ENCODE results near the gene ANKS1B.

The ANKS1B gene

GRCh38 chr12:99935608-99936007 is 49.1 kb downstream of the ANKS1B start (continued):
- TF ChIP-seq ZNF639 (tag by site-specific recombination; IDR thresholded peaks at IDR 0.05) (no peak), KLF9 (tag by site-specific recombination; IDR thresholded peaks at IDR 0.05; ENCODE audit: low read depth) (no peak), ZNF23 (tag by site-specific recombination; IDR thresholded peaks at IDR 0.05; ENCODE audit: borderline replicate concordance) (no peak), GLI2 (tag by site-specific recombination; IDR thresholded peaks at IDR 0.05; ENCODE audit: borderline replicate concordance, low read depth) (no peak), ZNF354C (tag by site-specific recombination; IDR thresholded peaks at IDR 0.05; ENCODE audit: borderline replicate concordance, low read depth) (no peak), ZBTB8A (tag by site-specific recombination; IDR thresholded peaks at IDR 0.05) (no peak), ZNF202 (tag by site-specific recombination; IDR thresholded peaks at IDR 0.05; ENCODE audit: borderline replicate concordance) (no peak), RBAK (tag by site-specific recombination; IDR thresholded peaks at IDR 0.05) (no peak), ZNF654 (tag by site-specific recombination; IDR thresholded peaks at IDR 0.05; ENCODE audit: low read depth) (no peak), ZNF585B (tag by site-specific recombination; IDR thresholded peaks at IDR 0.05) (no peak), ZNF26 (tag by site-specific recombination; IDR thresholded peaks at IDR 0.05) (no peak)

GRCh38 chr12:99926511-99927169 is 58.1 kb downstream of the ANKS1B start:
- ChIA-PET POLR2A (no interaction called here), CTCF (no interaction called here)
- TF ChIP-seq ZNF529 (tag by site-specific recombination; IDR thresholded peaks at IDR 0.05; ENCODE audit: insufficient replicate concordance) (no peak), HOXC10 (CRISPR knock-in tag; IDR thresholded peaks at IDR 0.05) (no peak), ZNF433 (tag by site-specific recombination; IDR thresholded peaks at IDR 0.05; ENCODE audit: low read depth) (no peak), PRDM6 (tag by site-specific recombination; IDR thresholded peaks at IDR 0.05) (no peak), ZNF366 (tag by site-specific recombination; conservative IDR thresholded peaks at IDR 0.05) (no peak), ZNF654 (tag by site-specific recombination; IDR thresholded peaks at IDR 0.05; ENCODE audit: low read depth) (no peak), ZNF776 (tag by site-specific recombination; IDR thresholded peaks at IDR 0.05; ENCODE audit: borderline replicate concordance) (no peak), ZFP69B (tag by site-specific recombination; IDR thresholded peaks at IDR 0.05) (no peak), ZBTB17 (tag by site-specific recombination; IDR thresholded peaks at IDR 0.05) (no peak), ZNF76 (tag by site-specific recombination; IDR thresholded peaks at IDR 0.05; ENCODE audit: borderline replicate concordance, low read depth) (no peak), KLF1 (tag by site-specific recombination; IDR thresholded peaks at IDR 0.05) (no peak), ZNF23 (tag by site-specific recombination; IDR thresholded peaks at IDR 0.05; ENCODE audit: borderline replicate concordance) (no peak), ZNF426 (tag by site-specific recombination; IDR thresholded peaks at IDR 0.05) (no peak), ZNF37A (tag by site-specific recombination; IDR thresholded peaks at IDR 0.05) (no peak), ZNF114 (tag by site-specific recombination; IDR thresholded peaks at IDR 0.05) (no peak), ZBTB7A (tag by site-specific recombination; IDR thresholded peaks at IDR 0.05; ENCODE audit: low read depth) (no peak), PRDM1 (tag by site-specific recombination; IDR thresholded peaks at IDR 0.05) (no peak), PRDM10 (tag by site-specific recombination; IDR thresholded peaks at IDR 0.05) (no peak), ZNF266 (tag by site-specific recombination; IDR thresholded peaks at IDR 0.05; ENCODE audit: low read depth) (no peak)
- Histone ChIP-seq H3K4me3 (ENCODE audit: low read depth, low read length) (no peak overlapping the region), H3K4me1 (ENCODE audit: control insufficient read depth, insufficient read depth, low read length) (no peaks in the 10 kb centered on the region), H3K27ac (ENCODE audit: extremely low read depth, low read depth, low read length) (no peak overlapping the region), H3K36me3 (ENCODE audit: control insufficient read depth in 2 of 2, insufficient read depth in 1 of 2, low read length in 2 of 2) (no peaks in the 10 kb centered on the region), H3K9me3 (ENCODE audit: control insufficient read depth, insufficient read depth, low read depth, low read length) (no peaks in the 10 kb centered on the region)

Data from HEK293 (cell line).